H54 (cell line): ENCODE measurements around the gene GTF2H1.
"Not testable (repeated sequence)": the region's sequence is repeated elsewhere in the genome, so short reads cannot be mapped to it uniquely, and the experiment has no call there.

Experiments
- DNase-seq: peaks from one replicate; pipeline ENCODE4 v3.0.0; 2011; ENCODE audit warnings: low spot score, mixed read lengths; ENCODE audit not compliant: insufficient read length
- FAIRE-seq: peaks from 3 replicates; lab custom pipeline; 2011; peaks lifted over from hg19 to GRCh38; lab: Jason Lieb, UNC
- POLR2A ChIP-seq: IDR thresholded peaks from 2 replicates; pipeline ENCODE4 v1.6.1; 2011; ENCODE audit warnings: low read depth, mild to moderate bottlenecking, low read length

Gene GTF2H1

GRCh38 chr11:18310800-18311340, 11.5 kb upstream of the GTF2H1 start:
- FAIRE-seq, result no peak
- DNase-seq, result no peak

DNA sequence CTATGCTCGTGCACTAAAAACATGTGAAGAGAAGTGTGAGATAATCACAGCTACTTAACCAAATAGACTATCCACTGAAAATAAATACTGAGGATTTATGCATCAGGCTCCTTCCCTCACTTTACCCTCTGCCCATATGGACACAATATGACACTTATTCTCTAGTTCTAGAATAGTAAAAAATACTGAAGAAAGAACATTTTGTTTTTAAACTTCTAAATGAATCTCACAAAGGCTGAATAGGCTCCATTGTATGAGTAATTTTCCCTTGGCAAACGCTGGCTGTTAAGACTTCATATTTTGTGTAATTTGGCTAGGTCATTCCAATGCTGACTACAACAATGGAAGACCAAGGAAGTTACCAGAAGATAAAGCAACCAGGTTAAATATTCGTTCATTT, 10.4 kb upstream of the GTF2H1 start:
- DNase-seq (no peak), FAIRE-seq (no peak)
- TF ChIP-seq POLR2A, result no peak

More at GRCh38 chr11:18310800-18311340, 11.5 kb upstream of the GTF2H1 start:
- no peak for TF ChIP-seq POLR2A

GRCh38 chr11:18312663-18313420, 9.5 kb upstream of the GTF2H1 start:
- no peak for DNase-seq
- TF ChIP-seq POLR2A, result no peak
- no peak for FAIRE-seq

- DNase-seq, result no peak
- TF ChIP-seq POLR2A, result no peak
- no peak for FAIRE-seq
Measured at GRCh38 chr11:18313965-18314763, 8.2 kb upstream of the GTF2H1 start.

DNA sequence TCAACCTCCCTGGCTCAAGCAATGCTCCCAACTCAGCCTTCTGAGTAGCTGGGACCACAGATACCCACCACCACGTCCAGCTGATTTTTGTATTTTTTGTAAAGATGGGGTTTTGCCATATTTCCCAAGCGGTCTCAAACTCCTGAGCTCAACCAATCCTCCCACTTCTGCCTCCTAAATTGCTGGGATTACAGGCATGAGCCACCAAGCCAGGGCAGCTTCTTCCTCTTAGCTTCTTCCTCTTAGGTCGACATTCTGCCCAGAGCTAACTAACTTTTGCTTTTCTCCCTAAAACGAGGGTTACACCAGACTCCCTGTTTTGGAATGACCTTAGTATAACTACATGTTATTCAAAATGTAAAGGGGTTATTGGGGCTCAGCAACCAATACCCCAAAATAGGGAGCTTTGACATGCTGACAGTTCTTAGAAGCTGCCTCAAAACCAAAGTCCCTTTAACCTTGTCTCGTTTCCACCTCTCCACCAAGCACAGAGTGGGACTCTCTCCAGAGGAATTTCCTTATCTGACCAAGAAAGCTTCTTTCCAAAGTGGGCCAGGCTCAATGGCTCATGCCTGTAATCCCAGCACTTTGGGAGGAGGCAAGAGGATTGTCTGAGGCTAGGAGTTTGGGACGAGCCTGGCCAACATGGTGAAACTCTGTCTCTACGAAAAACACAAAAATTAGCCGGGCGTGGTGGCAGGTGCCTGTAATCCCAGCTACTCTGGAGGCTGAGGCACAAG, 7.4 kb upstream of the GTF2H1 start:
- TF ChIP-seq POLR2A, result no peak
- FAIRE-seq (no peak), DNase-seq (no peak)

GRCh38 chr11:18315893-18316292, 6.5 kb upstream of the GTF2H1 start:
- no peak for FAIRE-seq
- no peak for DNase-seq
- no peak for TF ChIP-seq POLR2A

GRCh38 chr11:18317551-18317950, 4.8 kb upstream of the GTF2H1 start:
- TF ChIP-seq POLR2A, result no peak
- no peak for DNase-seq
- no peak for FAIRE-seq

DNA sequence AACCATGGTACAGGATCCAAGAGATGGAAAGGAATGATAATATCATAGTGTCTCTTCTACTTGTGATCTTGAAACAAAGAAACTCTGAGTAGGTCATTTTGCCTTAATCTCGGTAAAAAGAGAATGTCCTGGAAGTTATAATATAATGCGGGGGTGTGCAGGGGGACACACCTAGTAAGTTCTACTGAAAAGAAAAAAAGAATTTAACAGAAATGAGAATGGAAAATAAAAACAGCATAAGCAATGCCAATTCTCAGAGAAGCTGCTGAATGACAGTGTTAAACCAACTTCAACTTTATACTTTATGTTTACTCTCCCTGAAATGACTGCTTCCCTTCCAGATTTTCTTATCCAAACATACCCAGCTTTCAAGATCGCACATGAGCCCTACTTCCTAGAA, 2.5 kb upstream of the GTF2H1 start:
- no peak for TF ChIP-seq POLR2A
- DNase-seq (no peak), FAIRE-seq (no peak)

DNA sequence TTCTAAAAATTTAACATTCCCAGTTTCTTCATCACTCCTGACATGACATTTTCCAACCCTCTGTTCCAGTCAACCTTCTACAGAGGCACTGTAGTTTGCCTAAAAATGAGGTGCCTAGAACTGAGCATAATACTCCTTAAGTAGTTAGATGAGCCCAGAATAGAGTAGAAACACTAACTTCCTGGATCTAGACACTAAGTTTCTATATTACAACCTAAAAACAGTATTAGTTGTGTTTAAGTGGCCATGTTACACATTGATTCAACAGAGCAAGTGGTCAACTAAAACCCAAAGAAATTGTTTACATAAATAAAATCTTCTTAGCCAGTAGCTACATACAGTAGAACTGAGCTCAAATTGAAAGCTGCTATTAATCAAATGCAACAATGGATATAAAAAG, 1.8 kb upstream of the GTF2H1 start:
- FAIRE-seq (no peak), DNase-seq (no peak)
- TF ChIP-seq POLR2A, result no peak

- DNase-seq, result no peak
- FAIRE-seq, result no peak
- TF ChIP-seq POLR2A, result no peak
Measured at GRCh38 chr11:18321578-18321968, 794 bp upstream of the GTF2H1 start.

- DNase-seq (no peak), FAIRE-seq (no peak)
- no peak for TF ChIP-seq POLR2A
Measured at GRCh38 chr11:18322818-18323570, 627 bp downstream of the GTF2H1 start.

- not testable (repeated sequence) for FAIRE-seq, DNase-seq
Measured at GRCh38 chr11:18323881-18324280, 1.5 kb downstream of the GTF2H1 start.

DNA sequence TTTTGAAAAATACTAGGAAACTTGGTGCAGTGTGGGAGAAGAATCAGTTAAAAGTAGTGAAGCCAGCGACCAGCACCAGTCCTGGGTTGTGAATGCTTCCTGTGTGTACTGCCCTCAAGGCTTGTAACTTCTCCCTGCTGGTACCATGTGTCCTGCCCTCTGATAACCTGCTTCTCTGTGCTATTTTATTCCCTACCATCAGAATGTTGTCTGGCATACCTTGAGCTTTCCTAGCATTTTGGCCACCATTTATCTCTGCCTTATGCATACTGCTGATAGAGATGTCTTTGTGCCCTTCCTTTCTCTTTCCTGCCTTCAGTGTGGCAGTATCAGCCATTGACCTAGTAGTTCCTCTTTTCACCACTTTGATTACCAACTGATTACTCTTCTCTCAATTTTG, 2.0 kb downstream of the GTF2H1 start:
- no peak for FAIRE-seq
- DNase-seq, result no peak

More for the DNA sequence above, 2.0 kb downstream of the GTF2H1 start:
- TF ChIP-seq POLR2A, result no peak
